NCI-H82 treated with DMSO at 0.1 percent for 48 hours (cell line): Measurements from ENCODE around the gene BCAS4.
"Not testable (repeated sequence)": the region's sequence is repeated elsewhere in the genome, so short reads cannot be mapped to it uniquely, and the experiment has no call there.

Experiments
- DNase-seq: peaks from one replicate; lab custom pipeline; 2025; ENCODE audit not compliant: unreplicated experiment; lab: John Stamatoyannopoulos, UW

The BCAS4 gene

DNA sequence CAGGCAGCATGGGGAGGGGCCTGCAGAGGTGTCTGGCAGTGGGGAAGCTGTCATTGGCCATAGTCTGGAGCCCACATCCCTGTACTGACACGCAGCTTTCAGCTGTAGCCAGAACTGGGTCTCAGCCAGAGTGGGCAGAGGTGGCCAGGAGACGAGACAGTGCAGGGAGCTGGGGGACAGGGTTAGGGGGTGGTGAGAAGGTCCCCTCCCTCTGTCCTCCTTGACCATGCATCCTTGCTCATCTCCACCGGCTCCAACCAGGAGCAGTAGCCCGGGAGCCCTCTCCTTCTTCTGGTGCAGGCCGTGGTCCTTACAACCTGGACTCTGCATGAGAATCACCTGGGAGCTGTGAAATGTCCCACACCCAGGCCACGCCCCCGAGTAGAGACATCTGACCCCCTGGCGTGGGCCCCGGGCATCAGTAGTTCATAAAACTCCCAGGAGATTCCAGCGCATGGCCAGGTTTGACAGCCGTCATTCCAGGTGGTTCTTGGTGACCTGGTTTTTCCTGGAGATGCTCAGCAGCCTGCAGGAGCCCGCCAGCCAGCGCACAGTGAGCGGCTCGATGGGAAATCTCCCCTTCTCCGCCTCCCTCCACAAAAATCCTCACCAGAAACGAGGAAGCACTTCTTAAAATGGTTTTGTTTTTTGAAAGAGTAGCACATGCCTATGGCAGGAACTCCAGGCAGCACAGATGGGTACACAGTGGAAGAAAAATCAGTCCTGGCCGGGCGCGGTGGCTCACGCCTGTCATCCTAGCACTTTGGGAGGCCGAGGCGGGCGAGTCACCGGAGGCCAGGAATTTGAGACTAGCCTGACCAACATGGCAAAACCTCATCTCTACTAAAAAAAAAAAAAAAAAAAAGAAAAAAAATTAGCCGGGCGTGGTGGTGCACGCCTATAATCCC lies 80.2 kb downstream of the BCAS4 start:
- DNase-seq = no peak

GRCh38 chr20:50876063-50876685 lies 81.3 kb downstream of the BCAS4 start:
- no peak for DNase-seq

- no peak for DNase-seq
These were observed 82.0 kb downstream of the BCAS4 start for GRCh38 chr20:50876816-50877215.

DNA sequence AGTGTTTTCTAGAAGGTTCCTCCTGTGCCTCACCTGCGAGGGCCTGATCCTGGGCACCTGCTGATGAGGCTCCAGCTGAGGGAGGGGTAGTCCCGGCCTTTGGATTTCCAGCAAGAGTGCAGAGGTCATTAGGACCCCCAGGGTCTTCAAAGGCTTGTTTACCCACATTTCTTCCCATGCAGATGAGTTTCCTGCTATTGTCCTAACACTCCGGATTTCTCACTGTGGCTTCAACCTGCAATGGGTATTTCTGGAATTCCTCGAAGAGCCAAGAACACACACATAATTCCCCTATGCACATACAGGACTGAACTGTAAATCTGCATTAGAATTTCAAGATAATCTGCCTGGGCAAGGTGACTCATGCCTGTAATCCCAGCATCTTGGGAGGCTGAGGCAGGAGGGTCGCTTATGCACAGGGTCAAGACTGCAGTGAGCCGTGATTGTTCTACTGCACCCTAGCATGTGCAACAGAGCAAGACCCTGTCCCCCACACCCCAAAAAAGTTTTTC lies 82.4 kb downstream of the BCAS4 start:
- DNase-seq = no peak

DNA sequence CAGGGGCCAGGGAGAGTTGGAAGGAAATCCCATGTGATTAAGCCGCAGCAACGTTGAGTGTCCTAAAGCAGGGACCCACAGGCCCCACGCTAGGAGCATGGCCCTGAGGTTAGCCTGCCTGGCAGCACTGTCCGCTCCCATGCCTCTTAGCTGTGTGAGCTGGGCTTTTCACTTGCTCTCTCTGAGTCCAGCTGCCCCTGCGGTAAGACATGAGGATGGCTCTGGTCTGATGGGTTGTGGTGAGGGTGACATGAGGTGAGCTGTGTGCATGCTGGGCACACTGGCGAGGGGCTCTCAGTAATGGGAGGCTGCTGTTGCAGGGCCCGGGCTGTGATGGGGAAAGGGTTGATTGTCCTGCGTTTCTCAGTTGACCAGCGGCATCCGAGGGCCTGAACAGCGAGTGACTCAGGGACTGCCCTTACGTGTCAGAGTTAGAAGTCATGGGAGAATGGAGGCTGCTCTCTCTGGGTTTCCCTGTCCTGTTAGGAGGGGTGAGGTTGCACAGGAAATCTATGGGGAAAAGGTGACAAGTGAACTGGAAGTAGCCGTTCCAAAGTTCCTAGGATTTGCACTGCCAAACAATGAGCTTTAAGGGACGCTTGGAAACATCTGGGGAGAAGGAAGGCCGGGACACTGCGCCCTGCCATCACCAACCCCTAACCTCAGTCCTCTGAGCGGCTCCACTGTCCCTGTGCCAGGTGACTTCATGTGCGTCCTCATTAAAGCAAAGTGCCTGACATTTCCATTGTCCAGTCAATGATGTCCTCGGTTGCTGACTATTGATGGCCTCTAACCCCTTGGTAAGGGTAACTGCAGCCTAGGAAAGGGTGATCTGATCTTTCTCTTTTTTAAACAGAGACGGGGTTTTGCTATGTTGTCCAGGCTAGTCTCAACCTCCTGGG lies 85.0 kb downstream of the BCAS4 start:
- DNase-seq = no peak

DNA sequence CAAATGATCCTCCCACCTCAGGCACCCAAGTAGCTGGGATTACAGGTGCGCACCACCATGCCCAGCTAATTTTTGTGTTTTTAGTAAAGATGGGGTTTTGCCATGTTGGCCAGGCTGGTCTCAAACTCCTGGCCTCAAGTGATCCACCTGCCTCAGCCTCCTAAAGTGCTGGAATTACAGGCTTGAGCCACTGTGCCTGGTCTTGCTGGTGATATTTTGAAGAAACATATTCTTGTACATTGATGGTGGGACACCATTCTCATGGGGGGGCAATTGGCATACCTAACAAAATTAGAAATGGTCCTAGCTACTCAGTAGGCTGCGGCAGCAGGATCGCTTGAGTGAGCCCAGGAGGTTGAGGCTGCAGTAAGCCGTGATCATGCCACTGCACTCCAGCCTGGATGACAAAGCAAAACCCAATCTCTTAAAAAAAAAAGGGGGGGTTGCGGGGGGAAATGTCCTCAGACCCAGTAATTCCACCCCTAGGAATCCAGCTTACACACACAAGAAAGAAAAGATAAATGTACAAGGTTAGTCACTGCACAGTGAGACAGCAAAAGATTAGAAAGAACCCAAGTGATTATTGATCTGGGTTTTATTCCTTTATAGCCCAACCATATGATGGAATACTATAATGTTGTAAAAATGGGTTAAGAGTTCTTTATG lies 87.0 kb downstream of the BCAS4 start:
- DNase-seq = not testable (repeated sequence)

DNA sequence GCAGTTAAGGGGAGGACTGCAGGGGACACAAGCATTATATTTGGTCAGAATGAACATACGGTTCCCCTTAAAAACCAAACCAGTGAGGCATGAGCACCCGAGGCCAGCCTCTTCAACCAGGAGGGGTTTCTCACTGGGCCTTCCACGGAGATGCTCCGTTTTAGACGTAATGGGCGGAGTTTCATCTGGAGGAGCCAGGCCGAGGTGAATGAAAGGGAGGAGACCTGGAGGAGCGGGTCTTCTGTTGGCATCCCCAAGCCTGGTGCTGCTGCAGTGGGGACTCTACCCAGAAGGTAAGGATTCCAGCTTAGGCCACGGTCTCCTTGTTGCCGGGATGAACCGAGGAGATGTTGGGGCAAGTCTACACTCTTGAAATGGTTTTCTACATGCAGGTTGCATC lies 89.0 kb downstream of the BCAS4 start:
- no peak for DNase-seq

- no peak for DNase-seq
These were observed 90.2 kb downstream of the BCAS4 start for GRCh38 chr20:50885068-50885467.

- DNase-seq = no peak
These were observed 90.9 kb downstream of the BCAS4 start for GRCh38 chr20:50885781-50886180.

DNA sequence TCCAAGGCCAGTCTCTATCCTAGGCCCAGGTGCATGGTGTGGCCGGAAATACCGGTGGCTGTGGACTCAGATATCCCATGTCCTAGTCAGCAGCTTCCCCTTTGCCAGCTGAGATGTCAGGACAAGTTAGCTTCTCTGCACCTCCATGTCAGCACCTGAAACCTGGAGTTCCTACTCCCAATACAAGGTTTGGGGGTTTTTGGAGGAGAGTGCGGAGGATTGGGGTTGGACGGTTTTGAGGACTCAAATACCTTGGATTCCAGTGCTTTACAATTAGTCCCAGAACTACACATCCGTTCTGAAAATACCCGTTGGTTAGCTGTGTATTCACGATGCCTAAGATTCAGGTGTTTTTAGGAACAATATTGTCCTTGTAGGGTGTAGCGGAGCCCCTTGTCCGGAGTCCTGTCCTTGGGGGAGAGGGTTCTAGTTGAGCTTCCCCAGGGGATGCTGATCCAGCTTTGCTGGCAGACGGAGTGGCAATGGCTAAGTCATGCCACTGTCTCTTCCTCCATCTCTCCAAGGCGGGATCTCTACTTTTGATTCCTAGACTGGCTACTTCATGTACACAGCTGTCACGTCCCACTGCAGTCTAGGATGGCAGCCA lies 91.4 kb downstream of the BCAS4 start:
- peak; percentile 7 for DNase-seq

DNA sequence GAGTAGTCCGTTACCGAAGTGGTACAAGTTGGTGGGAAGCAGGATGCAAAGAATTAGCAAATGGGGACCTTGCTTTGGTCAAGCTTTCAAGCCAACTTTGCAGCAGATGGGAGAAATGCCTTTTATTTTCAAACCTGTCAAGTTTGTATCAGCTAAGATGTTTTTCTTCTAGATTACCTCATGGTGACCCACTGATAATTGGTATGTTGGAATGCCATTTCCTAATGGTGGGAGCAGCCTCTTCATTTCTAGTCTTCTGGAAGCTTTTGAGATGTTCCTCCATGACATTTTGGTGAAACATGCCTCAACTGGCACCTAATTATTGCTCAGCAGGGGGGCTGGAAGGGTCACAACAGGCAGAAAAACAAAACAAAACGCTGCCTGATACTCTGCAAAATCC lies 92.7 kb downstream of the BCAS4 start:
- DNase-seq = no peak

- DNase-seq = no peak
These were observed 96.3 kb downstream of the BCAS4 start for GRCh38 chr20:50891138-50891537.

GRCh38 chr20:50892394-50892793 lies 97.5 kb downstream of the BCAS4 start:
- no peak for DNase-seq

DNA sequence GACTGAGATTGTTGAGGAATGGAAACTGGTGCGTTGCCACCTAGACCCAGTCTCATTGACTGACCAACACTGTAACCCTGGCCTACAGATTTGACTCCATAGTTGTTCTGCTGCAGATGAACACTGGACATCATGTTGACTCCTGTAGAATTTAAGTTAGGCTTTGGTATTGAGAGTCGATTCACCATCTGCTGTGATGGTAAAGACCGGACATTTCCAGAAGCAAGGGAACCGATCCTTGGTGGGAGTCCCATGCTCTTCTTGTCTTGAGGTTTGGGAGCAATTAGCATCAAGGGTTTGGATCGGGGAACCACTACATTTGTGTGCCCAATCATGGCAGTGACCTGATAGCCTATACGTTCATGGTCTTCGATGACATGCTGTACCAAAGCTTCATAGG lies 98.8 kb downstream of the BCAS4 start:
- no peak for DNase-seq

GRCh38 chr20:50895111-50895830 lies 100.4 kb downstream of the BCAS4 start:
- no peak for DNase-seq

GRCh38 chr20:50898475-50898874 lies 103.6 kb downstream of the BCAS4 start:
- DNase-seq = no peak

DNA sequence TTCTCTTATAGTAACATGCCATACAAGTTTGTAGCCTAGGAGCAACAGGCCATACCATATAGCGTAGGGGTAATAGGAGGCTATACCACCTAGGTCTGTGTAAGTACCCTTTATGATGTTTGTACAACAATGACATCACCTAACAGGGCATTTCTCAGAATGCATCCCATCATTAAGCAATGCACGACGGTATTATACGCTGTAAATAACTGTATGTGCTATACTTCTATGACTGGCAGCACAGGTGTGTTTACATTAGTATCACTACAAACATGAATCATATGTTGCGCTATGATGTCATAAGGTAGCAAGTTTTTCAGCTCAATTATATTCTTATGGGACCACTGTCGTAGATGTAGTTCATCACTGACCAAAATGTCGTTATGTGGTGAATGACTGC lies 105.4 kb downstream of the BCAS4 start:
- DNase-seq = no peak

- DNase-seq = no peak
These were observed 106.4 kb downstream of the BCAS4 start for GRCh38 chr20:50901301-50901700.

DNA sequence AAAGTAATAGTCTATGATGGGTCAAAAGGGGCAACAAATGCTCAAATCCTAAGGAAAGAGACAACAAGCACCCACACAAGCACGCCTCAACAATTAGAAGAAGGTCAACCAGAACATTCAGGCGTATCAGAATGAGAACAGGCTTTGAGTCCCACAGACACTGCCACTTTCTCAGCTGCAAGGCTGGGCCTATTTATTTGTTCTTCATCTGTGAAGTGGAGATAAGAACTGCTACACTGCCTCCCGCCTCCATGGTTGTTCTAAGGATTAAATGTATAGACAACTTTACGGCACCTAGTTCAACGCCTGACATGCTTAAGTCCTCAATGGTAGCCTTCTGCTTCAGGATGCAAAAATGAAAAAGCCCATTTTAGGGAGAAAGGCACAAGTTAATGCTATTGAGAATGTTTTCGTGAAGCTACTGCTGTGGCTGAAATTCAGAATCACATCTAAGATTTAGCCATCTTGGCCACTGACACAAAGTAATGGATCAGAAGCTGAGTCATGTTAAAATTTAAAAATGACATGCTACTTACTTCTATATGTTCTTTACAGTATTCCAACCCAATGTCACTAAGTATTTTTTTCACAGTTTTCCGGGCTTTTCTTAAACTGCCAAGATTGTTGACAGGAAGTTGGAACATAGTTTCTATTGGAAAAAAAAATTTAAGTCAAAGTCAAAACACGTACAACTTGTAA lies 108.6 kb downstream of the BCAS4 start:
- DNase-seq = no peak
